ENCODE measurements around the gene SLC22A16.

- no peak for TF ChIP-seq CTCF (IDR thresholded peaks at IDR 0.05)
- no peak for TF ChIP-seq POLR2A (IDR thresholded peaks at IDR 0.05)
These were observed 57.2 kb downstream of the SLC22A16 start for GRCh38 chr6:110419028-110419739.
